HS-5 (cell line): ENCODE data around the gene PLXNA2.
A peak's percentile ranks its signal among the peaks of the same experiment; 100 is the strongest.

ENCODE experiments used
- DNase-seq: peaks from one replicate; pipeline ENCODE4 v3.0.0-alpha.2; 2012; ENCODE audit warnings: low read depth

The PLXNA2 gene

DNA sequence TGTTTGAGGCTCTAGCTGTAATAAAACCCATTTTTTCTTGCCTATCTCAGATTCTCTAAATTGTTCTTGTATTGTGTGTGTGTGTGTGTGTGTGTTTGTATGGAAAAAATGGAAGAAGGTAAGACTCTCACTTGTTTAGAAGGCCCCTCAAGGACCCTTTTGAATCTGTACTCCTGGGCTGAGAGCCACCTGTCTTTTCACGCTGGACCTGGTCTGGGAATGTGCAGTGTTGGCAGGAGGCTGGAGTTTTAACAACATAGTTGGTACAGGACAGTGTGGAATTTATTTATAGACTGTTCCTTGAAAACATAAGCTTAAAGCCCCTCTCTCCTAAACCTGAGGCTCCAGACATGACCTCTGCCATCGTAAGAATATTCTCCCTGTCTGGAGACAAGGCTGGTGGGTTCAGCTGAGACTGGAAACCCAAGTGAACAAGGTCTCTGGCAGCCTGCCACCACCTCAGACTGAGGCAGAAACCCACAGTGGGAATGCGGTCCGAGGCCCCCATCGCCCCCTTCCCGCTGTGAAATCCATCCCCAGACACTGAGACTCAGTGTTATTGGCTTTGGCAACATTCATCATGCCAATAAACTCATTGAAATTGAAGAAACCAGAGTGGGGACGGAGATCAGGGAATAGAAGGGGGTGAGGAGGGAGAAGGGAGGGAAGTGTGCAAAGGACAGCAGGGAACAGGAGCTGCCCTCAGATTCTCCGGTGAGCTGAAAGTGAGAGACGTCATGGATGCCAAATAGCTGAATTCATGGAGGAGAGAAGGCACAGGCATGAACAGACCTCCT is 24.6 kb upstream of the PLXNA2 start:
- DNase-seq: no peak

DNA sequence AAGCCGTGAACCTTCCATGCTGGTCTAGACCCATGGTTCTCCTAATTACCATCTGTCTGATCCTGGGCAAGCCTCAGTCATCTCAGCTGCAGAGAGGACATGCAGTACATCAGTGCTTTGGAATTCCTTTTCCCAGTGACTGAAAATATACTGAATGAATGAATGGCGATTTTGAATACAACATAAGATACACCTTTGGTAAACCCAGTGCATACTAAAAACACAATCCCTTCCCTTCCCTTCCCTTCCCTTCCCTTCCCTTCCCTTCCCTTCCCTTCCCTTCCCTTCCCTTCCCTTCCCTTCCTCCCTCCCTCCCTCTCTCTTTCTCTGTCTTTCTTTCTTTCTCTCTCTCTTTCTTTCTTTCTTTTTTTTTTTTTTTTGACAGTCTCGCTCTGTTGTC is 21.3 kb upstream of the PLXNA2 start:
- DNase-seq: no peak

DNA sequence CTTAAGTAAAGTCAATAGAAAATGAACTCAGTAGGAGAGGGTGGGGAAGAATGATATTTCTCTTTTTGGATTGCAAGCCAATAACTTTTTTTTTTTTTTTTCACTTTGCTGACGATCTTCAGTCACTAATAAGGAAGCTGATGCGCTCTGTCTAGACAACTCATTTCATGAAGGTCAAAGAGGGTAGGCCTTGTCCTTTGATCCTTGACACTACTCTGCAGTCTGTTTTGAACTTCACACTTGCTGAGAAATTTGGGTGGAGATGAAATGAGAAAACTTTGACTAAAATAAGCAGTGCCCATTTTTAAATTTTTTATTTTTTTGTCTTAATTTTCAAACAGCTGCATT is 20.9 kb upstream of the PLXNA2 start:
- no peak for DNase-seq

DNA sequence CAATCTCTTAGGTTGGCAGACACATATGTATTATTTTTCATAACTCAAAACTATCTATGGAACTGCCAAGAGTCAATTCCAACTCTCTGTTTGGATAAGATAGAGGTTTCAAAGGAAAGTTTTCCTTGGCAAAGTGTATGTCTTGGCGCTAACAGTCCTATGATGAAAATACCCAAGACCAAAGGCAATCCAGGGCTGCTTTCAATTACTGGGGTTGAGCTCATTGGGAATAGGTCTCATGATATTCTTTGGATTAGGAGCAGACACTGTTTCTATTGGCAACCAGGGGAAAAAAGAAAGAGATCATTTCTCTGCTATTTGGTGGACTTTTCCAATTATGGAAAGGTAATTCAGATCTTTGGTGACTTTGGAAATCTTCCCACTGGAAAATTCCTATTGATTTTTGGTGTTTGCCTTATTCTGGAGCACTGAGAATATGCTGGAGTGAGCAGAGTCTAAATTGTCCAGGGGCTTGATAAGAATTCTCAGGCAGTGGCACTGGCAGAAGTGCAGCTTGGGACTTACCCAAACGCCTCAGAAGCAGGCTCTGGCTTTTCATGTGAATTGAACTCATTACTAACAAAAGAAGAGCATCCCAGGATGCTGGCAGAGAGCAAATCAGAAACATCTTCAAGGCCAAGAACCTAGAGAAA is 20.4 kb upstream of the PLXNA2 start:
- no peak for DNase-seq

DNA sequence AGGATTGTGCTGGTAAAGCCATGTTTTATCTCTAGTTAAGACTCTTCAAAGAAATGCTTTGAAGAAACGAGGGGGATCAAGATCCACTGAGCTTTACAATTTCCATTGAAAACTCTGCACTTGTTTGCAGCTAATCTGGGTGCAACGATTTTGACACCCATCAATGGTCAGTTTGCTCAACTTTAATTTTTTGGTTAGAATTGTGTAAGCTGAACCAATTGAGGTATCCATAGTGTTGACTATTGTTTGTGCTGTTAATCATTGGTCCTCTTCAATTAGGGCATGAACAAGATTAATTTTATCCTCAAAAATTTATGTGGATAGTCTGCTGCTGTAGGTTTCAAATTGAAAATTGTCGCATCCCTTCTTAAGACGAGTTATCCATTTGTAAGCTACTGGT is 17.7 kb upstream of the PLXNA2 start:
- DNase-seq: no peak

DNA sequence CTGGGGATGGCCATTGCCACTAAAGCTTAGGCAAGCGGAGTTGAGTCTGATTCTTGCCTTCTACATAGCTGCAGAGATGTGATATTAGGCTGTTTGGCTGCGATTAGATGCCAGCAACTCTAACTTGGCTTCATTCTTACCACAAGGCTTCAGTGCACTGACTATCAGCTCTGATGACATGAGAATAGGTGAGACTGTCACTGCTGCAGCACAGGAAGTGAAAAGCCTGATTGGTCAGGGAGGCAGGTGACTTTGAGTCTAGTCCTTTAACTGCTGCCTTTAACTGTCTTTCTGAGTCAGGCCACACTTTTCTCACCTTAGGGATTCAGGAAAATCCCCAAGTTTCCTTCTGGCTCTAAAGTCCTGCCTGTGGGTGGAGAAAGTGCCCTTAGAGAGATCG is 14.1 kb upstream of the PLXNA2 start:
- DNase-seq: no peak

DNA sequence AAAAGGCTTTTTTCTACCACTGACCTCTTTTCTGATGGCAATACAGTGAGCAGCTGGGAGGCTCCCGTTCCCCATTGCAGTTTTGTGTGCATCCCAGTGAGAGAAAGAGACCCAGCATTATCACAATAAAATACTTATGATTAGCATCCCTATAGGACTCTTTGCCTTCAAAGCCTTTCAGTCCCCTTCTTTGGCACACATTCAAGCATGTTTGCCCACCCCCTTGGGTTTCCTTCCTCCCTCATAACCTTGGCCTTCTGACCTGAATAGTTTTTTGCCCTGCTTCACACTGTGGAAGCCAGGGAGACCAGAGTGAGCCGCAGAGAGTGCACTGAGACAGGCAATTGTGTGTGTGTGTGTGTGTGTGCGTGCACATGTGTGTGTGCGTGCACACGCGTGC is 13.2 kb upstream of the PLXNA2 start:
- no peak for DNase-seq

DNA sequence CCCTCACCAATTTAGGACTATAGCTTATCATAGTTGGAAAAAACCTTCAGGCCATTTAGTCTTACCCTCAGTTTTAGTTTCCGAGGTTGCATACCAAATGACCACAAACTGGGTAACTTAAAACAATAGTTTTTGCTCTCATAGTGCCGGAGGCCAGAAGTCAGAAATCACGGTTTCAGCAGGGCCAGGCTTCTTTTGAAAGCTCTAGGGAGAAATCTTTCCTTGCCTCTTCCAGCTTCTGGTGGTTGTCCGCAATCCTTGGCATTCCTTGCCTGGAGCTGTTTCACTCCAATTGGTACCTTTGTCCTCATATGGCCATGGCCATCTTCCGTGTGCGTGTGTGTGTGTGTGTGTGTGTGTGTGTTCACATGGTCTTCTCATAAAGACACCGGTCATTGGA is 12.4 kb upstream of the PLXNA2 start:
- DNase-seq: no peak

DNA sequence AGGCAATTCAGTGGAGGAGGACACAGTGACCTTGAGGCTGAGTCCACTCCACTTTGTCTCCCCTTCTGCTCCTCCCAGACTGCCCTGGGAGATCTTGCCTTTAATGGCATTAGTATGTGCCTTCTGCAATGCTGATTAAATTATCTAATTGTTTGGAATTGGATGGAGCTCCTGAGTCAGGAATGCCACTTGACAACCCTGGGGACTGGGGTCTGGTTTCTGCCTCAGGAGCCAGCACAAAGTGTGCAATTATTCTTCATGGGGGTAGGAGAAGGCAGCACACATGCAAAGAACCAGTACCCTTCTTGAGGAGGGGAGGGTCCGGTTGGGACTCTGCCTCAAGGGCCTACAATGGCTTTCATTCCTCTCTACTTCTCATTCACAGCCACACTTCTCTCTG is 11.9 kb upstream of the PLXNA2 start:
- no peak for DNase-seq

DNA sequence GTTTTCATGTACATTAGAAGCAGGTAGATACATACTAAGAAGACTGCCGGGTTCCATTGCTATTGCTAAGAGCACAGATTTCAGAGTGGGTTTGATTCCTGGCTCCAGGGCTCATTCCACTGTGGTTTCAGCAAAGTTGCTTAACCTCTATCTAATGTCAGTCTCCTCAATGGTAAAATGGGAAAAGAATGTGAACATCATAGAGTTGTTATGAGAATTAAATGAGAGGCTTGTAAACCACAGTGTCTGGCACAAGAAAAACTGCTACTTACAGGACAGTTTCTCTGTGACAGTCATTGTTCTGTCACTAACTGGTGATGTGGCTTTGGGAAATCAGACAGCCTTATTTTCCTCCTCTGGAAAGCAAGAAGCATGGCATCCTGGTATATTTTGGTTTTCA is 10.7 kb upstream of the PLXNA2 start:
- DNase-seq: peak; percentile 47

DNA sequence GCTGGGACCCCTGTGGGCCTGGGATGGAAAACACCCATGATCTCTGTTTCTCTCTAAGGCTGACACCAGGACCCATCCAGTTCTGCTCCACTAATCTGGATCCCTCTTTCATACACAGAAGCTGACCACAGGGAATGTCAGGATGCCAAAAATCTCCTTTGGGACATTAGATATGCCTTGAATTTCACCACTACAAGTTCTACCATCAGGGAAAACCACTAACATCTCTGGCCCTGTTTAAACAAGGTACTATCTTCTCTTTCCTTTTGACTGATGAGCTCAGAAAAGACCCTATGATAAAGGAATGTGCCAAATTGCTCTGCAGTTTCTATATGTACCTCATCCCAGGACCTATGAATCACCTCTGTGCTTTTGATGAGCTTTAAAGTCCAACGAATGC is 10.2 kb upstream of the PLXNA2 start:
- DNase-seq: no peak

DNA sequence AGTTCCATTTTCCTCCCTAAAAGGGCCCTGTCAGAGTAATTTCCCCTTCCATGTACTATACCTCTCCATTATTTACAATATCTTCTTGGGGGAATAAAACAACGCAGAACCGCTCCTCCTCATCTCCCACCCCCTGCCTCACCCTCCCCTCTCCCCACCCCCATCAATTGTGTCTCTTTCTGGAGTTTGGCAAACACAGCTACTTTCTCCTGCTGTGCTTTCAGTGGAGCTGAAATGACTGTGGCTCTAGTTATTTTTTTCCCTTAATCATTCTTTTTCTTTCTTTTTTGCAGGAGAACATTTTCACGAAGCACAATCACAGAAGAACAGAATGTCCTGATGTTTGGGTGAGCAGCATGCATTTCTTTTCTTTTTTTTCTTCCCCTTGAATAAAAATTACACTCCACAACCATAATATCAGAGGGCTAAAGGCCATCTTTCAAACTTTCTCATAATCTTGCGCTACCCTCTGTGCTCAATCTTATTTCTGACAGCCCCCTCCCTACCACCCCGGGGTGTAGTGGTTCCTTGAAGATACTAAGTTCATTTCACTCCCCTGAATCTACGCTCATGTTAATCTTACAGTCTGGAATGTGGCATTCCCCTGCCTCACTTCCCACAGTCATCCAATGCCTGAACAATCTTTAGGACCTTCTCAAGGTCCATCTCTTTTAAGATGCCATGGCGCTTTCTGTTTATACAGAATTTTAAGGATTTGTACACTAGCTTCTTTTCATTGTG is 8.8 kb upstream of the PLXNA2 start:
- DNase-seq: no peak

DNA sequence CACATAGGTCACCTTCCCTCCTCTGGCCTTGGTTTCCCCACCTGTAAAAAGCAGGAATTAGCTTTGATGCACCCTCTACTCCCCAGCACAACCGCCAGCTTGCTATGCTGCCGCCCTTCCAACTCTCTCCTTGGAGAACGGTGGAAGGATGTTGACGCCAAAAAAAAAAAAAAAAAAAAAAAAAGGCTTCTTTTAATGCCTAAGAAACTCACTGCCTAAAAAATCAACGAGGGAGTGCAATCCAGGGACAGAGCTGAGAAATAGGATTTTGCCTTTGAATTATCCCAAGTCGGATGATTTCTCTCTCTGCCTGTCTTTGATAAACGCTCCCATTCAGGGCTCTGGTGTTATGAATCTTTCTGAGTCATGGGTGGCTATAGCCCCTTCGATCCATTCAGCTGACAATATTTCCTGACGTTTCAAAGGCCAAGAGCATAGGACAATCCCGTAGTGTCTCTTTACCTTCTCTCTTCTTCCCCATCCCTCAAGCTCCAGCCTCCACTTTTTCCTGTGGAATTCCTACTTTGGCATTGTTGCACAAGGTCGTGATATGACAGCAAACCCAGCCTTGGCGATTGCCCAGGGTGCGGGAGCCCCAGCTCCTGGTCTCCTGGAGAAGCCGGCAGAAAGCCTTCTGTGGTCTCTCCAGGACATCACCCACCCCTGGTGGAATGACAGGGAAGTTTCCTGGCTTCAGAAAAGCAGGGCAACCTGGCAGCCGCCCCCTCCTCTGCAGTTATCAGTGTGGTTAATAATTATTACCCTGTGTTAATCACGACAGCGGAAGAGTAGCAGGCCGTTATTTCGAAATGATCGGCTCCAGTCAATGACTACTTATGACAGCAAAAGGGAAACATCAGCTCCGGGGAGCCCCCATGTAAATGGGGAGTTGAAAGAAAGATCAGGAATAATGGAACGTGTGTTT is 8.0 kb upstream of the PLXNA2 start:
- no peak for DNase-seq

DNA sequence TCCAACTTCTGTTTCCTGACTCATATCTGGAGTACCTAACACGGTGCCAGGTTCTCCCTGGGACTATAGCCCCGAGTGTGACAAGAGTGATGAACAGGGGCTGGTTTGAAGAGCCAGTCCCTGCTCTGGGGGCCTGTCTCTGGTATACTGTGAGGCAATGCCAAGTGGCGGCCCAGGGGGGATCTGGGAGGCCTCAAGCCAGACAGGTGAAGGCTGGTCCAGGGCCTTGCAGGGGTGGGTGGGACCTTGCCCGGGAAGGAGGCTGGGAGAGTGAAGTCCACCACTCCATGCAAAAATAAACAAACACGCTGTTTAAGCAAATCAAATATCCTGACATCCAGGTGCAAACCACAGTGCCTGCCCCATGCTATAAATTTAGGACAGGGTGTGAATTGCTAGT is 6.8 kb upstream of the PLXNA2 start:
- no peak for DNase-seq

DNA sequence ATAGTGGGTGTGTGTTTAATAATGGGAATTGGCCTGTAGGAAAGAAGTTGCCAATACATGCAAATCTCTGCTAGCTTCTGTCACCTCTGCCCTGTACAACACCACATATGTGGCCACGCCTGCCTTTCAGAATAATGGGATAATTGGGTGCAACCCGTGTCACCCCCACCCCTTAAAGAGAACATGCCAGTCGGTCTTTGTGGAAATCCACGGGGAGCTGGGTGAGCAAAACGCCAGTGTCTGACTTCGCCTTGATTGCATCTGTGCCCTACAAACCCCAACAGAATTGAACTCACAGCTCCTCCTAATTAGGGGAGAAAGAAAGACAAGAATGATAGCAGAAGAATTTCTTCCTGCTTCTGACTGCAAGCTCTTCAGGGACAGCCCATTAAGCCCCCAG is 6.4 kb upstream of the PLXNA2 start:
- DNase-seq: no peak

DNA sequence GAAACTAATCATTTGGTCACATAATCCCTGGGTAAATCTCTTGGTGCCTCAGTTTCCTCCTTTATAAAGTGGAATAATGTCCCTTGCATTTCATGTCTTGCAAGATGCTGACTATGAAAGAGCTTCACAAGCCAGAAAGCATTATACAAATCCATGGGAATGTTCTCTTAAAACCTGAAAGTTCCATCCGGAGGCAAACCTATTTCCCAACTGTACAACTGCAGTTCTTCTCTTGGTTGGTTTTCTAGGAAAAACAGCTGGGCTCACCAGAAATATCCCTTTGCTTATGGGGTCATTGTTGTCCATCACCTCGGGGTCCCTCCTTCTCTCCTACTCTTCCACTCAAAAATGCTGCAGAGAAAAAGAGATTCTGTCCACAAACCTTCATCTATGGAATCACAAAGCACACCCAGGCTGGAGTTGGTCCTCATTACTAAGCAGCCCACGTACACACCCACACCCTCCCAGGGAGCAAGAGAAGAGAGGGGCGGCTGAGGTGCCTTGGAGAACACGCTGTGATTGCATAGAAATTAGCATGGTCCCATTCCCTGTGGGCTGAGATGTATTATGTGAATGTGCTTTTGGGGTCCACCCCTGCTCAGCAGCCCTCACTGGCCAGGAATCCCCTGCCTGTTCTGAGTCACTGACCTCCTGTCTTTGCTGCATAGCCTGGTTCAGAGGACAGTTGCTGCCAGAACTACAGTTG is 5.0 kb upstream of the PLXNA2 start:
- no peak for DNase-seq

DNA sequence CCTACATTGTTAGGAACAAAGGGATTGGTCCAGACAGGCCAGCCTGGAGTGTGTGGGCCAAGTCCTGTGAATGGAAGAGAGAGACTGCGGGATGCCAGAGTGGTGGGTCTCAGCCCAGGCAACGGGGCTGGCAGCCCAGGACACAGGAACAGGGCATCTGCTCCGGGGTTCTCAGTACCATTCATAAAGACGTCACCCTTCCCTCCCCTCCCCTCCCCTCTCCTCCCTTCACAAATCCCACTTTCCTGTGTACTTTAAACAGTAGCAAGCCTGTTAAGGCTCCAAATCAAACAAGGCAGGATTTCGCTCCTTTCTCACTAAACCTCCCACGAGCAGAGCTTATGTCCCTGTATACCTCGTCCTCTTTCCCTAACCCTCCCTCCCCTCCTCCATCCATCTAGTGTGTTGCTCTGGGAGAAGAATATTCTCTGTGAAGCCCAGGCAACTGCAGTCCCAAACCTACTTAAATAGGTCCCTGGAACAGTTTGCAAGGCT is 4.2 kb upstream of the PLXNA2 start:
- no peak for DNase-seq

DNA sequence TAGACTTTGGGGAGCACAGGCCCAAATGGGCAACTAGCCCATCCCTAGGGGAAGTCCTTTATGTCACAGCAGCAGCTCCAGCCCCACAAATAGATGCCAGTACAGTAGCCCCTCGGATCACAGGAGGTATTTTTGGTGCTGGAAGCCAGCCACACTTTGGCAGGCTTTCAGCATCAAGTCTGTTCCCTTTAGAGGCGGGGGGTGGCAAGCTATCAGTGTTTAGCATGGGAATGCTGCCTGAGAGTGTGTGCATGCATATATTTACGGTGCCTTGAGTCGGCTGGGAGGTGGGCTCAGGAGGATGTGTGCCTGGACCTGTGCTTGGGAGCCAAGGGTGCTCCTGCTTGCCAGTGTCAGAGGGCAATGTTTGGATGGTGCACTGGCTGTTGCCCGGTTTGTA is 3.5 kb upstream of the PLXNA2 start:
- no peak for DNase-seq

DNA sequence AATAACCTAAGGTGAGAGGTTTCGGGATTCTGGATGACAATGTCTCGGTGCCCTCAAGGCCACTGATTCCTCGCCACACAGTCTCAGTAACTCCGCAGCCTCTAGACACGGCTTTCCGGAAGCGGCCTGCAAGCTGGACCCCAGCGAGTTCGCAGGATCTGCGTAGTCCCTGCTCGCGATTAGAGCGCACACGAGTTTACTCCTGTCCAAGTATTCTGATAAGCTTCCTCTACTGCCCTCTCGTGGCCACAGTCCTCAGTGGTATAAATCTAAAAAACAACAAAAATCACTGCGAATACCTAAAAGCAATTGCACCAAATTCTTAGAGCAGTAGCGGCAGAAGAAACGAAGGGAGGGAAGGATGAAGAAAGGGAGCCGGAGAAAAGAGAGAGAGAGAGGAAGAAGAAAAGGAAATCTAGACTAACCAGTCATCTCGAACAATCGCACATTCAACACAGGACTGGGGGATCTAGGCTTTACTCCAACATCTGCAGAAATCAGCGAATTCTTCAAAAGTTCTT is 1.1 kb upstream of the PLXNA2 start:
- peak; percentile 63 for DNase-seq

DNA sequence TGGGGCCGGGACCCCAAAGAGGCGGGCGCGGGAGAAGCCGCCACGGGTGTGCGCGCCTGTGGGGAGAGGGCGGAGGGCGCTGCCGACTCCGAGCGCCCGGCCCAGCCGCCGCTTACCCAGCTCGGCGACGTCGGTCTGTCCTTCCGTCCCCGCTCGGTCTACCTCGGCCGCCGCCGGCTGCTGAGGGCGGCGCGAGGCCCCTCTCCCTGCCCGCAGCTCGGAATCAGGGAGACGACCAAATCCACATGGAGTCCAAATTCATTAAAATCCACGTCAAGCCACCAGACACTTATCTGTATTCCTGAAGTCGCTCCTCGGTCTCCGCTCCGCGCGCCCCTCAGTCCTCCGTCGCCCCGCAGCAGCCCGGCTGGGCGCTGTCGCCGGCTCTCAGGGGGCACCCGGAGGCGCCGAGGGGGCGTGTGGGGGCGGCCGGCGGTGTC is 637 bp downstream of the PLXNA2 start:
- DNase-seq: no peak

DNA sequence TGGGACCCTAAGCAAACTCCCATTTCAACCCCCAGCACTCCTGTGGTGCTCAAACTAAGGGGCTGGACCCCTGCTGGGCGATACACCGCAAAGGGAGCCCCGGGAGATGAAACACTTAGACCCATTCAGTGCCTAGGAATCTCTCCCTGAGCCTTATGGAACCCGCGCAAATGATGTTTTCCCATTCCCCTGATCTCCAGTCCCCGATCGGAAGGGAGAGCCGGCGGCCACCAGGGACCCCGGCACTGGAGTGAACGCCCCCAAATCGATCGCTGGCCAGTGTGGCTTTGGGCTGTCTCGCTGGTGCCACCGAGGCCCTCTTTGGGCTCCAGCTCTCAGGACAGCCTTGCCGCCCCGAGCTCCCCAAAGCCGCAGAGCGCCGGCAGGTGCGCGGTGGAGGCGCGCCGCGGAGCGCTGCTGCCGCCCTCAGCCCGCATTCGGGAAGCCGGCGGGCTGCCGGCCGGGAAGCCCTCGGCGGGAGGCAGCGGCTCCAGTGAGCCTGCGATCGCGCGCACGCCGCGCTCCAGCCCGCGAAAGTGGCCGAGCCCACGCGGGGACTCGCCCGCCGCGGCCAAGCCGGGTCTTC is 1.1 kb downstream of the PLXNA2 start:
- no peak for DNase-seq
